Activated CD4-positive, alpha-beta T cell treated with anti-CD3 and anti-CD28 coated beads for 36 hours (primary cell): ENCODE data around the gene ASB2. TPM values are rescaled to one million over a fixed set of nuclear protein-coding genes. Genes with fewer than 3 reads are reported as not detected.

Experiments used
- ATAC-seq: fragments of 200-7000 bp; cut with Tn5 transposase; one replicate; pipeline ENCODE4 v1.10.0; 2021; ENCODE audit warnings: mild to moderate bottlenecking, moderate library complexity
- CTCF ChIA-PET: fragments of 350-600 bp; sonication (Branson Sonifier 250); formaldehyde crosslinking; loops from one replicate; lab custom pipeline; 2021; ENCODE audit warnings: antibody characterized with exemption; lab: Charles Lee
- POLR2A ChIA-PET: fragments of 350-600 bp; sonication (Branson Sonifier 250); formaldehyde crosslinking; loops from one replicate; lab custom pipeline; 2021; ENCODE audit warnings: antibody characterized with exemption, inconsistent platforms; lab: Charles Lee
- DNase-seq: peaks from one replicate; pipeline ENCODE4 v3.0.0-alpha.2; 2020
- H3K27ac Mint-ChIP-seq: one replicate; pipeline ENCODE4 v1.8.0; 2021; ENCODE audit warnings: mixed read lengths
- H3K27me3 Mint-ChIP-seq: one replicate; pipeline ENCODE4 v1.8.0; 2021; ENCODE audit warnings: mixed read lengths
- H3K36me3 Mint-ChIP-seq: one replicate; pipeline ENCODE4 v1.8.0; 2021; ENCODE audit warnings: low read depth, mixed read lengths
- H3K4me1 Mint-ChIP-seq: one replicate; pipeline ENCODE4 v1.8.0; 2021; ENCODE audit warnings: mixed read lengths
- H3K4me3 Mint-ChIP-seq: one replicate; pipeline ENCODE4 v1.8.0; 2021; ENCODE audit warnings: mild to moderate bottlenecking, moderate library complexity, mixed read lengths
- H3K9me3 Mint-ChIP-seq: one replicate; pipeline ENCODE4 v1.8.0; 2021; ENCODE audit warnings: low read depth, mixed read lengths
- intact Hi-C, 2 experiments: fragments of 100-400 bp; cut with DNase I in 1 of 2; cut with micrococcal nuclease in 1 of 2; formaldehyde crosslinking; loops; one replicate each; pipeline versions ENCODE4 v1.14.2 to v1.15.1; 2022 to 2024; cut with DNase I, micrococcal nuclease
- total RNA-seq, 2 experiments: library from RNA; stranded (reverse); gene quantifications; one replicate each; pipeline ENCODE4 v1.2.3, GENCODE V29; 2021

Gene ASB2
- total RNA-seq, 2 experiments from 2014 or later = 24.8 to 25.5 TPM

- intact Hi-C loops = loop anchor here (5.0 to 10.0 kb wide), 4 partner anchors 211 to 1191 kb away; partner anchors contain the start of genes DICER1 (in 1 of the 2) and PPP4R4 (in 1 of the 2)
- ATAC-seq = no peak
- POLR2A ChIA-PET = interaction anchor here (0.9 kb wide), 1 partner anchor 14 kb away, joined by 3 read pairs; no protein-coding TSS in a partner anchor
- Mint-ChIP-seq H3K36me3 (peaks cover 16% of the 10 kb centered on the region), H3K4me3 (peak overlapping the region; percentile 39), H3K9me3 (peaks cover 6% of the 10 kb centered on the region), H3K4me1 (peaks cover 83% of the 10 kb centered on the region), H3K27ac (peak overlapping the region; percentile 35), H3K27me3 (peaks cover 2% of the 10 kb centered on the region)
- CTCF ChIA-PET = interaction anchor here (1.7 kb wide), 1 partner anchor 24 kb away, joined by 7 read pairs; no protein-coding TSS in a partner anchor
- DNase-seq = no peak
These were observed 12.1 kb downstream of the ASB2 start for GRCh38 chr14:93964281-93964680.

- H3K4me1 Mint-ChIP-seq = peaks cover 83% of the 10 kb centered on the region
- ChIA-PET POLR2A (interaction anchor here (0.7 to 1.5 kb wide), 4 partner anchors 8 to 19 kb away, joined by 3 to 7 read pairs (median 4); no protein-coding TSS in a partner anchor), CTCF (interaction anchor here (0.6 to 1.7 kb wide), 8 partner anchors 11 to 47 kb away, joined by 3 to 15 read pairs (median 4); partner anchors contain the start of gene ASB2)
- no peak for ATAC-seq
- H3K27ac Mint-ChIP-seq = peak overlapping the region; percentile 95
- no peak for DNase-seq
- intact Hi-C loops = loop anchor here (1.0 to 10.0 kb wide), 6 partner anchors 8 to 1191 kb away; partner anchors contain the start of genes DICER1 (in 1 of the 2) and PPP4R4 (in 1 of the 2)
- peak overlapping the region; percentile 39 for H3K4me3 Mint-ChIP-seq
- H3K27me3 Mint-ChIP-seq = no peaks in the 10 kb centered on the region
- peaks cover 16% of the 10 kb centered on the region for H3K36me3 Mint-ChIP-seq
- peaks cover 6% of the 10 kb centered on the region for H3K9me3 Mint-ChIP-seq
These were observed 12.7 kb downstream of the ASB2 start for GRCh38 chr14:93963692-93964091.

- DNase-seq (peak; percentile 71), ATAC-seq (peak; percentile 20)
- Mint-ChIP-seq H3K27me3 (no peaks in the 10 kb centered on the region), H3K9me3 (peaks cover 6% of the 10 kb centered on the region), H3K36me3 (peaks cover 16% of the 10 kb centered on the region), H3K27ac (peak overlapping the region; percentile 95), H3K4me3 (peak overlapping the region; percentile 53), H3K4me1 (peaks cover 89% of the 10 kb centered on the region)
- intact Hi-C loops = loop anchor here (1.0 to 10.0 kb wide), 6 partner anchors 8 to 1192 kb away; partner anchors contain the start of genes DICER1 (in 1 of the 2) and PPP4R4 (in 1 of the 2)
- POLR2A ChIA-PET = interaction anchor here (0.7 to 1.5 kb wide), 5 partner anchors 8 to 1312 kb away, joined by 3 to 7 read pairs (median 5); no protein-coding TSS in a partner anchor
- CTCF ChIA-PET = interaction anchor here (0.6 to 1.4 kb wide), 9 partner anchors 10 to 47 kb away, joined by 3 to 15 read pairs (median 3); partner anchors contain the start of gene ASB2
These were observed 13.4 kb downstream of the ASB2 start for GRCh38 chr14:93962701-93963601.

- H3K9me3 Mint-ChIP-seq = peaks cover 6% of the 10 kb centered on the region
- CTCF ChIA-PET = interaction anchor here (0.6 to 6.4 kb wide), 4 partner anchors 10 to 1500 kb away, joined by 3 to 51 read pairs (median 26); partner anchors contain the start of gene ASB2
These were observed 14.8 kb downstream of the ASB2 start for GRCh38 chr14:93961620-93962019.

GRCh38 chr14:93960774-93961438, 15.5 kb downstream of the ASB2 start:
- no peak for DNase-seq
- Mint-ChIP-seq H3K4me3 (peak overlapping the region; percentile 70), H3K27me3 (no peaks in the 10 kb centered on the region), H3K36me3 (peaks cover 16% of the 10 kb centered on the region), H3K4me1 (peaks cover 95% of the 10 kb centered on the region), H3K27ac (peak overlapping the region; percentile 100), H3K9me3 (peaks cover 6% of the 10 kb centered on the region)
- no peak for ATAC-seq
- ChIA-PET POLR2A (interaction anchor here (1.1 to 4.9 kb wide), 8 partner anchors 11 to 40 kb away, joined by 4 to 48 read pairs (median 6); no protein-coding TSS in a partner anchor), CTCF (interaction anchor here (0.6 to 6.4 kb wide), 10 partner anchors 10 to 1499 kb away, joined by 3 to 51 read pairs (median 6); partner anchors contain the start of gene ASB2)
- intact Hi-C loops = loop anchor here (2.0 to 10.0 kb wide), 5 partner anchors 214 to 1194 kb away; partner anchors contain the start of genes BTBD7 (in 1 of the 2), DICER1 (in 1 of the 2) and PPP4R4 (in 1 of the 2)

More at GRCh38 chr14:93961620-93962019, 14.8 kb downstream of the ASB2 start:
- intact Hi-C loops = loop anchor here (2.0 to 10.0 kb wide), 5 partner anchors 213 to 1193 kb away; partner anchors contain the start of genes BTBD7 (in 1 of the 2), DICER1 (in 1 of the 2) and PPP4R4 (in 1 of the 2)
- Mint-ChIP-seq H3K4me3 (peak overlapping the region; percentile 35), H3K36me3 (peaks cover 16% of the 10 kb centered on the region), H3K27ac (peak overlapping the region; percentile 89), H3K27me3 (no peaks in the 10 kb centered on the region), H3K4me1 (peaks cover 94% of the 10 kb centered on the region)
- no peak for DNase-seq
- ATAC-seq = no peak
- POLR2A ChIA-PET = interaction anchor here (1.1 to 4.9 kb wide), 4 partner anchors 10 to 40 kb away, joined by 4 to 48 read pairs (median 22); no protein-coding TSS in a partner anchor

- DNase-seq = peak; percentile 69
- POLR2A ChIA-PET = interaction anchor here (1.3 to 4.9 kb wide), 6 partner anchors 12 to 39 kb away, joined by 4 to 48 read pairs (median 10); no protein-coding TSS in a partner anchor
- peak overlapping the region; percentile 100 for H3K27ac Mint-ChIP-seq
- intact Hi-C loops = loop anchor here (2.0 to 10.0 kb wide), 5 partner anchors 215 to 1195 kb away; partner anchors contain the start of genes BTBD7 (in 1 of the 2), DICER1 (in 1 of the 2) and PPP4R4 (in 1 of the 2)
- peak overlapping the region; percentile 70 for H3K4me3 Mint-ChIP-seq
- peak; percentile 53 for ATAC-seq
- H3K27me3 Mint-ChIP-seq = no peaks in the 10 kb centered on the region
- H3K36me3 Mint-ChIP-seq = peaks cover 16% of the 10 kb centered on the region
- peaks cover 96% of the 10 kb centered on the region for H3K4me1 Mint-ChIP-seq
- peaks cover 6% of the 10 kb centered on the region for H3K9me3 Mint-ChIP-seq
- CTCF ChIA-PET = interaction anchor here (0.7 to 6.4 kb wide), 9 partner anchors 11 to 72 kb away, joined by 3 to 51 read pairs (median 6); partner anchors contain the start of gene ASB2
These were observed 16.3 kb downstream of the ASB2 start for GRCh38 chr14:93960108-93960475.

- H3K9me3 Mint-ChIP-seq = no peaks in the 10 kb centered on the region
These were observed 16.9 kb downstream of the ASB2 start for GRCh38 chr14:93959239-93960107.

GRCh38 chr14:93958567-93959238, 17.7 kb downstream of the ASB2 start:
- POLR2A ChIA-PET = interaction anchor here (0.8 to 4.9 kb wide), 11 partner anchors 13 to 387 kb away, joined by 3 to 48 read pairs (median 4); partner anchors contain the start of gene ASB2
- CTCF ChIA-PET = interaction anchor here (0.6 to 6.4 kb wide), 10 partner anchors 10 to 43 kb away, joined by 3 to 51 read pairs (median 4); no protein-coding TSS in a partner anchor
- Mint-ChIP-seq H3K36me3 (peaks cover 19% of the 10 kb centered on the region), H3K9me3 (no peaks in the 10 kb centered on the region), H3K27me3 (no peaks in the 10 kb centered on the region), H3K27ac (peak overlapping the region; percentile 100), H3K4me1 (peaks cover 96% of the 10 kb centered on the region), H3K4me3 (peak overlapping the region; percentile 70)
- DNase-seq = no peak
- no peak for ATAC-seq
- intact Hi-C loops = loop anchor here (1.0 to 10.0 kb wide), 9 partner anchors 13 to 1566 kb away; partner anchors contain the start of genes DDX24 (in 1 of the 2), IFI27L1 (in 1 of the 2) and OTUB2 (in 1 of the 2)

More at GRCh38 chr14:93959239-93960107, 16.9 kb downstream of the ASB2 start:
- Mint-ChIP-seq H3K27me3 (no peaks in the 10 kb centered on the region), H3K4me3 (peak overlapping the region; percentile 70), H3K36me3 (peaks cover 18% of the 10 kb centered on the region), H3K27ac (peak overlapping the region; percentile 100), H3K4me1 (peaks cover 96% of the 10 kb centered on the region)
- ATAC-seq = peak; percentile 74
- DNase-seq = peak; percentile 97
- ChIA-PET POLR2A (interaction anchor here (0.8 to 4.9 kb wide), 13 partner anchors 12 to 386 kb away, joined by 3 to 48 read pairs (median 4); partner anchors contain the start of gene ASB2), CTCF (interaction anchor here (0.6 to 6.4 kb wide), 10 partner anchors 12 to 72 kb away, joined by 3 to 51 read pairs (median 3); no protein-coding TSS in a partner anchor)
- intact Hi-C loops = loop anchor here (1.0 to 10.0 kb wide), 14 partner anchors 12 to 1565 kb away; partner anchors contain the start of genes BTBD7 (in 1 of the 2), DDX24 (in 1 of the 2), DICER1 (in 1 of the 2) and IFI27L1 (in 1 of the 2)
